NCI-H146 treated with DMSO at 0.1 percent for 48 hours (cell line): Measurements from ENCODE around the gene RAP1GAP2.
"Not testable (repeated sequence)": the region's sequence is repeated elsewhere in the genome, so short reads cannot be mapped to it uniquely, and the experiment has no call there.

Experiments used
- DNase-seq: peaks from one replicate; lab custom pipeline; 2025; ENCODE audit not compliant: unreplicated experiment; lab: John Stamatoyannopoulos, UW

RAP1GAP2 gene

DNA sequence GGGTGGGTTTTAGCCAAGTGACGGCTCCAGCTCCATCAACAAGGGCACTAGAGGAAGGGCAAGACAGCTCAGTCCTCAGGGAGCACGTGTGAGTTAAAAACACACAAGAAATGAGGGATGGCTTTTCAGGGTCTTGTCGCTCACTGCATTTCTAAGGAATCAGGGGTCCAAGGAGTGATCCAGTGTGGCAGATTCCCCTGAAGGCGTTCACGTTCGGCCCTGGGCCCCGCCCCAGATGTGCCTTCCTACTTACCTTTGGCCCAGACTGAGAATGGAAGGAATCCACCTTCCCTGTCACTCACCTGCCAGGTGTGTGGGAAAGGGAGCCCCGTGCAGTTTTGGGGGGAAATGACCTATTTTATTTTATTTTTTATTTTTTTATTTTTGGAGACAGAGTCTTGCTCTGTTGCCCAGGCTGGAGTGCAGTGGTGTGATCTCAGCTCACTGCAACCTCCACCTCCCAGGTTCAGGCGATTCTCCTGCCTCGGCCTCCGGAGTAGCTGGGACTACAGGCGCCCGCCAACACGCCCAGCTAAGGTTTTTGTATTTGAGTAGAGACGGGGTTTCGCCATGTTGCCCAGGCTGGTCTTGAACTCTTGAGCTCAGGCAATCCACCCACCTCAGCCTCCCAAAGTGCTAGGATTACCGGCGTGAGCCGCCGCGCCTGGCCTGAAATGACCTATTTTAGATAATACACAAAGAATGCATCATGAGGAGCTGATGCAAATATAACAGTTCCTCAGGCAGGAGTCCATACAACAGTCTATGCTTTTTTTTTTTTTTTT, 195.3 kb downstream of the RAP1GAP2 start:
- DNase-seq, result not testable (repeated sequence)

DNA sequence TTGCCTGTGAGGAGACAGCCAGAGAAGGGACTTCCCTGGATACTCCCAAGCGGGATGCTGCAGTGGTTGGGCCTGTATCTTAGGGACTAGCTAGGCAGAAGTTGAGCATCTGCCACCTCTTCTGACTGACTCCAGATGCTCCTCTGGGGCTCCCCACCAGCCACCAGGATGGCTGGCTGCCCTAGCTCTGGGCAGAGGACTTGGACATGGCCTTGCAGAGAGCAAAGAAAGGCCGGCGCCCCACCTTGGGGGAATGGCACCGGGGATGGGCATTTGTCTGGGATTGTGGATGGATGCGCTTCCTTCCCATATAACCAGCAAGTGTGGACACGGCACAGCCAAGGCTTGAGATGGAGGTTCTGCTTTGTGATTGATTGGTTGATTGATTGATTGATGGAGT, 198.2 kb downstream of the RAP1GAP2 start:
- no peak for DNase-seq

GRCh38 chr17:2995377-2995776, 199.1 kb downstream of the RAP1GAP2 start:
- no peak for DNase-seq

- DNase-seq, result no peak
These were observed 199.9 kb downstream of the RAP1GAP2 start for GRCh38 chr17:2995886-2996809.

DNA sequence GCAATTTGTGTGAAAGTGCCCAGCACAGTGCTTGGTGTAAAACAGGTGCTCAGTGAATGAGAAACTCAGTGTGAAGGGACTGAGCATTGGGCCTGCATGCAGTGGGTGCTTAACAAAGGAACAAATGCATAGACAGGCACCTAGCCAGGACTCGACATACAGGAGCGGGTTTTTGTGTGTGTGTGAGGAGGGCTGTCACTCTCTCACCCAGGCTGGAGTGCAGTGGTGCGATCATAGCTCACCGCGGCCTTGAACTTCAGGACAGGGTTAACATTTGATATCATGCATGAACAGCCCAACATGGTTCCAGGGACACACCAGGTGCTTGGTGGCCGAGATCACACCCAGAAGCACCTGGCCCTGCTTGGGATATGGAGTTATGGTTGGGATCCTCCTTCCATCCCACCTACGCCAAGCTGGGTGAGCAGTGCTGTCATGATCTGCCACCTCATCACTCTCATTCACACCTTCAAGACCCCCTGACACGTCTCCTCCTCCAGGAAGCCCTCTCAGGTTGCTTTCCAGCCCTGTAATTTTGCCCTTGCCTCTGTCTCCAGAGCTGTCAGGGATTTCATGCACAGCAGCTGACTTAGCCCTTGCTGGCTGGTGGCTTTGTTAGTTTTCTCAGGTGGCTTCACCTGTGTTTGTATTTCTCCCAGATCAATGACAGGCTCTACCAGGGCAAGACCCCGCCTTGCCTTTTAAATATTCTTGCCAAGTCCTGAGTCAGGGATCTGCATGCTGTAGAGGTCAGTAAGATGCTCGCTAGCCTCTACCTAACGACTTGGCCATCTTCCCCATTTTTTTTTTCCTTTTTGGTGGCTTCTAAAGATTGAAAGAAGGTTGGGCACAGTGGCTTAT, 200.8 kb downstream of the RAP1GAP2 start:
- no peak for DNase-seq

DNA sequence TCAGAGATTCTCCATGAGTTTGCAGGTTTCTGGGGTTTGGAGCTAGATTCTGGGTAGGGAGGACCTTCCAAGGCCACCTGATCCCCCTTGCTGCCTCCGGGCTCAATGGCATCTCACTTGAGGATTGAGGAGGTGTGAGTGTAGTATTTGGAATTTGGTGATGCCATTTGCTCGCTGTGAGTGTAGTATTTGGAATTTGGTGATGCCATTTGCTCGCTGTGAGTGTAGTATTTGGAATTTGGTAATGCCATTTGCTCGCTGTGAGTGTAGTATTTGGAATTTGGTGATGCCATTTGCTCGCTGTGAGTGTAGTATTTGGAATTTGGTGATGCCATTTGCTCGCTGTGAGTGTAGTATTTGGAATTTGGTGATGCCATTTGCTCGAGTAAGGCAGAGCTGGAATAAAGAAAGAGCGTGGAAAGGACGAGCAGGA, 202.2 kb downstream of the RAP1GAP2 start:
- not testable (repeated sequence) for DNase-seq

DNA sequence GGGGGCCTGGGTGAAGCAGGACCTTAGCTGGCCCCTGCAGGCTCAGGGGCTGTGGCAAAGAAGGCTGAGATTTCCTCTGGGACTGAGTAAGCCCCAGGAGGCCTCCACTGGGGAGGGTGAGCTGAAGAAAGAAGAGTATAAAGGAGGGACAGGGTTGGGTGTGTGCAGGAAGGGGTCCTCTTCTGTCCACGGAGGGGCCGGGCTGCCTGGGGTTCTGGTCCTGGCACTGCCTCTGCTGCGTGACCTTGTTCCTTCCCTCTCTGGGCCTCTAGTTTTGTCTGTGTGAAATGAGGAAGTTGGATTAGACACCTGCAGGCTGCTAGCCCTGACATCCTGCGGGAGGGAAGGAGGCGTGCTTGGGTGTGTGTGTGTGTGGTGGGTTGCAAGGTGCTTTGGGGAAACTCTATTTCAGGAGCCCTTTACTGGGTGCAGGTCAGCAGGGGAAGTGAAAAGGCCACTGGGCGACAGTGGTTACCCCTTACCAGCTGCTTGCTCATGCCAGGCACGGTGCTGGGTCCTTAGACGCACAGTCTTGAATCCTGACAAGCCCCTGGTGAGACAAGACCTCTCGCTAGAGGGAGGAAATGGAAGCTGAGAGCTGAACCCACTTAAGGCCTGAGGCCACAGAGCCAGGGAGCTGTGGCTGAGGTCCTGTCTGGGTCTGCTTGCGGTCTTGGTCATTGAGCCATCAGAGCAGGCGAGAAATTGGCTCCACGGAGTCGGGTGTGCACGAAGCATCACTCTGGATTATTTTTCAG, 206.5 kb downstream of the RAP1GAP2 start:
- DNase-seq, result no peak

DNA sequence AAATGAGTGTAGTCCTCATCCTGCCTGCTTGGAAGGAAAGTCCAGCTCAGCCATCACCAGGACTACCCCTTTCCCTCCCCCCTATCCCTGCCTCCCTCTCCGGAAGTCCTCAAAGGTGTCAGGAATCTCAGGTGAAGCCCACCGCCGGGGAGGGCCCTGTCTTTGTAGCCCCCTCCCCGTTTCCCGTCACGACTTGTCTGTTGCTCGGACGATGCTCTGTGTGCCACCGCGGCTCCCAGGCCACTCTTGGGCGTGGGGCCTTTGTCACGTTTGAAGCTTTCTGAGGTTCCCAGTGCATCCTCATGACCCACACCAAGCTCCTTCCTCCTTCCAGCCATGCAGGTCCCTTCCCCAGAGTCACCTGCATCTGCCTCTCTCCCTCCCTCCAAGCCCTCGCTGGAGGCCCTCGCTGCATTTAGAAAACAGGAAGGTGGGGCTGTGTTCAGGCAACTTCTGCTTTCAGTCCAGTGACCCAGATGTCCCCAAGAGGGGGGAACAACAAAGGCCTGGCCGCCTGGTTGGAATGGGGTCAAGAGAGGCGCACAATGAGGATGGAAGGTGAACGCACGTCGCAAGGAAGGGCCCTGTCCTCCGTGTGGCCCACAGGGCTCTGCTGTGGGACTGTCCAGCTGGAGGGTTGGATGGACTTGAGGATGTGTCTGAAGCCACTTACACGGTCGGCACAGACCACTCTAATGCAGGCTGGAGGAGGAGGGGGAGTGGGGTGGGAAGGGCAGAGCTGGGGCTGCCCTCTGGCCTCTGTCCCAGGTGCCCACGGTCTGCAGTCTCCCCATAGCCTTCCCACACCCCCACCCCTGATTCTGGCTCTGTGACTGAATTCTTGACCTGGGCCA, 207.3 kb downstream of the RAP1GAP2 start:
- DNase-seq, result no peak

- DNase-seq, result peak; percentile 82
These were observed 208.0 kb downstream of the RAP1GAP2 start for GRCh38 chr17:3004150-3004801.

- DNase-seq, result no peak
These were observed 208.7 kb downstream of the RAP1GAP2 start for GRCh38 chr17:3004925-3005324.

DNA sequence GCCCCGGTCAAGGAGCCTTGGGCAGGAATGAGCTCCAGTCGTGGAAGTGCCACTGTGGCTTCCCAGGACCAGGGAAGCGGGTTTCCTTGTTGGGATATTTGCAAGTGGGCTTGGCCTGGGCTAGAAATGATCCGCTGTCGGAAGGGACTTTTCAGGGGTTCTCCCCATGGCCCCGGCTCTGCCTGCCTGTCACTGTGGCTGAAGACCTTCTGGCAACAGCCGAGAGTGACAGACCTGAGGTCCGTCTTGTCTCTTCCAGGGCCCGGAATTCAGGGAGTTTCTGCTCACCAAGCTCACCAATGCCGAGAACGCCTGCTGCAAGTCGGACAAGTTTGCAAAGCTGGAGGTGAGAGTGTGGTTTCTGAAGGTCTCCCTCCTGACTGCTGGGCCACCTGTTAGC, 209.5 kb downstream of the RAP1GAP2 start:
- no peak for DNase-seq

DNA sequence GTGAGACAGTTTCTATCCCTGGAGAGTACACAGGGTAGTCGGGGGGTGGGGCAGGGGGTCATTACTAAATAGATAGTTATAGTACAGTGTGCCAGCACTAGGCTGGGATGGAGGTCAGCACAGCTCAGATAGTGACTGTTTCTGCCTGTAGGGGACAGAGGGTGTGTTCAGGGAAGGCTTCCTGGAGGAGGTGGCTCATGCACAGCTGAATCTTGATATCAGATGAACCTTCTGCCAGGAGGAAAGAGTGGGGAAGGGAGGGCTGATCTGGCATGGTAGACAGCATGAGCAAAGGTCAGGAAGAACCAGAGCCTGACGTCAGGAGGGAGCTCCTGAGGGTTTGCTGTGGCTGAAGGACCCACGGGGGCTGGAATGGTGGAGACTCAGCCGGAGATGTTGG, 210.6 kb downstream of the RAP1GAP2 start:
- DNase-seq, result no peak

DNA sequence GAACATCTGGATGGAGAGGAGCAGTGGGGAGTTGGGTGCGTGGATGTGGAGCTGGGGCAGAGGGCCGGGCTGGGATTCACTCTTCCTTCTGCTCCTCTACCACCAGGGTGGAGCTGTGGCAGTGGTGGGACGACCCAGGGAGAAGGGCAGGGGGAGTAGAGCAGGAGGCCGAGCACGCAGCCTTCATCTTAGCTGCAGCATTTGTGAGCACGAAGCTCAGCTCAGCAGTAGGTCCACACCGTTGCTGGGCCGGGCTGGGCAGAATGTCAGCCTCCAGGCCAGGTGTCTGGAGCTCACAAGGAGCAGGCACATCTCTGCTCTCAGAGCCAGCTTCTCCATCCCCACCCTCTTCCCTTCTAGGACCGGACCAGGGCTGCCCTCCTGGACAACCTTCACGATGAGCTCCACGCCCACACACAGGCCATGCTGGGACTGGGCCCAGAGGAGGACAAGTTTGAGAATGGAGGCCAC, 211.4 kb downstream of the RAP1GAP2 start:
- no peak for DNase-seq

DNA sequence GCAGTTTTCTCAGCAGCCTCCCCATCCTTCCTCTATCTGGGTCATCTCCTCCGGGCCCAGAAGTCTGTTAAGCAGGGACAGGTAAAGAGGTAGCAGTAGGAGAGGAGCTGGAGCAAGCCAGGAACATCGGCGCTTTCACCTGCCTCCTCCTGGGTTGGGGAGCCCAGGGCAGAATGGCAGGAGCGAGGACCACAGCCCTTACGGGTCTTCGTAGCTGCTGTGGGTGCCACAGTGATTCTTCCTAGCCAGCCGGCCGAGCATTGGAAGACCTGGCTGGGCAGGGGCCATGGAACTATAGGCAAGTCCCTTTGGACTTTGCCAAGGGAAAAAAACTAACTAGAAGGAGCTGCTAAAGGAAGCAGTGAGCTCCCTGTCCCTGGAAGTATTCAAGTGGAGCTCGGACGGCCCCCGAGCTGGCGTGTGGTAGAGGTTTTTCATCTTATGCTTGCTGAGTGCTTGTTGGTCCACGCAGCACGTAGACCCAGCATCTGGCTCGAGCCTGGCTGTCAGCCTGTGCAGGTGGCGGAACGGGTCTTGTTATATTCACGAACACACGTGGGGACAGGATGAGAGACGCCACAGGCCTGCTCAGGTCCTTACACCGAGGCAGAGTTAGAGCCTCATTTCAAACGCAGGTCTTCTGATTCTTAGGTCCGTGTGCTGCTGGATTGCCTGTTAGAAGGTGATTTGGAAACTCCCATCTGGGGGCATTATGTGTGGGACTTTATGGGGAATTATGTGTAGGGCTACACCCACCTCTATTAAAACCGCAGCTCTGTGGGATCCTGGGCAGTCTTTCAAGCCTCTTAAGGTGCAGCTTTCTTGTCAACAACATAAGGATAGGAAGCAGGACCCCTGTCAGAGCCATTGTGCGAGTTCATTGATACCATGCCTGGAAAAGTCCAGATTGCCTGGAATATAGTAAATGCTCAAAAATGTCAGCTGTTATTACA, 212.4 kb downstream of the RAP1GAP2 start:
- DNase-seq, result no peak

DNA sequence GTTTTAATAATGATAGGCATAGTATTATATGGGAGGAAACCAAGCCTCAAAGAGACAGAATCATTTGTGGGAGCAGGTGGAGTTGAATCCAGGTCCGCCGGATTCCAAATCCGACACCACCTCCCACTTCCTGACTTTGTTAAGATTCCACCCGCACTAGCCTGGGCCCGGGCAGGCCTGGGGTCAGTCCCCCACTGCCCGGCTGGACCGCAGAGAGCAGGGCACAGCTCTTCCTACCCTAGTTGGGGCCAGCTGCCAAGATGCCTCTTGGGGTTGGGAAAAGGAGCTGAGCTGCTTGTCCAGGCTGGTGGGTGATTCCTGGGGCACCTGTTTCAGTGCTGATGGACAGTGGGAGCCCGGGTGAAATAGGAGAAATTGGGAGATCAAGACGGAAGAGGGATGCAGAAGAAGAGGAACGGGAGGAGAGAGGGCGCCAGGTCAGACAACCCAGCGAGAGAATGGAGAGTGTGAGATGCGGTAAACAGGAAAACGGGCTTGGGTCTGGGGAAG, 213.2 kb downstream of the RAP1GAP2 start:
- DNase-seq, result no peak

DNA sequence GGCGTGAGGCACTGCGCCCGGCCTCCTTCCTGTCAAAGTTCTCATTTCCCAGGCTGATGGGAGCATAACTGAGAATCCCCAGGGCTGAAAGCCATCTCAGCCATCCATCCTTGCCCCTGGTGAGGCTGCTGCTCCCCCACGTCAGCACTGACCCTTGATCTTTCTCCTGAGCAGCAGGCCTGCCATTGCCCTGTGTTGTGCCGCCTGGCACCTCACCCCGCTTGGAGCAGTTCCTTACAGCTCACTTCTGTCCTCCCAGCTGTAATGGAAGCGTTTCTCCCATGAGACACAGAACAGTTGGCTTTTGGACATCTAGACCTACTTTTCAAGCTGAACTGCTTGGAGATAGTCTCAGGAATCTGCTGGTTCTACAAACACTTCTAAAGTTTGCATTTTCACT, 215.7 kb downstream of the RAP1GAP2 start:
- no peak for DNase-seq

- peak; percentile 13 for DNase-seq
These were observed 216.8 kb downstream of the RAP1GAP2 start for GRCh38 chr17:3012926-3013581.
